HepG2 (cell line): Measurements from ENCODE around the gene MRFAP1.

Experiments
- ZUFSP ChIP-seq: sonication (generic); formaldehyde crosslinking; IDR thresholded peaks from 2 replicates; pipeline ENCODE4 v1.9.0; 2021; ENCODE audit warnings: missing genetic modification reagents, mild to moderate bottlenecking, borderline replicate concordance
- TF ChIP-seq, protein P1 (sequence below): sonication (generic); formaldehyde crosslinking; IDR thresholded peaks from 2 replicates; pipeline ENCODE4 v1.5.1; 2020; ENCODE audit warnings: mild to moderate bottlenecking, missing genetic modification reagents

DNA sequence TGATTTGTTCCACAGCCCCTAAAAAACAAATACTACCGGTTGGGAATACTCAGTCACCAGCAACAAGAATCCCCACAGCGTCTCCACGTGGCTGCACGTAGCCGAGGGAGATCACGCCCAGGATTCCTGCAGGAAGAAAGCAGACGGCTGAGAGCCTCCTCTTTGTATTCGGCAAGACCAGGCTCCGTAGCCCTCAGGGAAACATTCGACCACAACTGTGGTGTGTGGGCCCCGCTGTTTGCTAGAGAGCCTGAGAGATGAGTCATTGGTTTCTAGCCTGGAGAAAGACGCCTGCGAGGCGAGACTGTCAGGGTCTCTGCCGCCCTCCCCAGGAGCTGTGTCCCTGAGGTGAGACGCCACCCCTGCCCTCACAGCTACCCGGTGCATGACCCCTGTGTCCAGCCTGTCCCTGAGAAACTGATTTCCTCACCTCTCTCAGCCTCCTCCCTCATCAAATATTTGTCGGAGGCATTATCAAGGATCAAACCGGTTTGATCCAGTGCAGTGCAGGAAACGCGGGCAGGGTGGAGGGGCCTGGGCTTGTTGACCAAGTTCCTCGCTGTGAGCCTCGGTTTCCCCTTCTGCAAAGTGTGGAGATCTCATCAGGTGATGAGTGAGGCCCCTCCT is 48.5 kb downstream of the MRFAP1 start:
- no peak for TF ChIP-seq ZUFSP (CRISPR knock-in tag)
- TF ChIP-seq, protein P1, sequence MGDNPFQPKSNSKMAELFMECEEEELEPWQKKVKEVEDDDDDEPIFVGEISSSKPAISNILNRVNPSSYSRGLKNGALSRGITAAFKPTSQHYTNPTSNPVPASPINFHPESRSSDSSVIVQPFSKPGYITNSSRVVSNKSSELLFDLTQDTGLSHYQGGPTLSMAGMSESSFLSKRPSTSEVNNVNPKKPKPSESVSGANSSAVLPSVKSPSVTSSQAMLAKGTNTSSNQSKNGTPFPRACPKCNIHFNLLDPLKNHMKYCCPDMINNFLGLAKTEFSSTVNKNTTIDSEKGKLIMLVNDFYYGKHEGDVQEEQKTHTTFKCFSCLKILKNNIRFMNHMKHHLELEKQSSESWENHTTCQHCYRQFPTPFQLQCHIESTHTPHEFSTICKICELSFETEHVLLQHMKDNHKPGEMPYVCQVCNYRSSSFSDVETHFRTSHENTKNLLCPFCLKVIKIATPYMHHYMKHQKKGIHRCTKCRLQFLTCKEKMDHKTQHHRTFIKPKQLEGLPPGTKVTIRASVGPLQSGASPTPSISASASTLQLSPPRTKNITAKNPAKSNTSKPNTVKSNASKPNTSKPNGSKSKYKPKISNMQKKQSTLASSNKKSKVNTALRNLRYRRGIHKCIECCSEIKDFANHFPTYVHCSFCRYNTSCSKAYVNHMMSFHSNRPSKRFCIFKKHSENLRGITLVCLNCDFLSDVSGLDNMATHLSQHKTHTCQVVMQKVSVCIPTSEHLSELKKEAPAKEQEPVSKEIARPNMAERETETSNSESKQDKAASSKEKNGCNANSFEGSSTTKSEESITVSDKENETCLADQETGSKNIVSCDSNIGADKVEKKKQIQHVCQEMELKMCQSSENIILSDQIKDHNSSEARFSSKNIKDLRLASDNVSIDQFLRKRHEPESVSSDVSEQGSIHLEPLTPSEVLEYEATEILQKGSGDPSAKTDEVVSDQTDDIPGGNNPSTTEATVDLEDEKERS = no peak
